ENCODE measurements around the gene AMZ1. TPM values are rescaled to one million over a fixed set of nuclear protein-coding genes. Genes with fewer than 3 reads are reported as not detected.

AMZ1 gene
- total RNA-seq, 1 donor from 2014 or later, result not detected

GRCh38 chr7:2655870-2656614 lies 32.0 kb upstream of the AMZ1 start:
- Mint-ChIP-seq H3K4me1 (peaks cover 2% of the 10 kb centered on the region), H3K36me3 (peaks cover 9% of the 10 kb centered on the region), H3K27me3 (ENCODE audit: insufficient read depth, low read depth) (peaks cover 8% of the 10 kb centered on the region), H3K27ac (no peak overlapping the region), H3K9me3 (no peaks in the 10 kb centered on the region), H3K4me3 (no peak overlapping the region)
- Histone ChIP-seq H3K27ac (no peak overlapping the region), H4K20me1 (ENCODE audit: low read depth) (no peaks in the 10 kb centered on the region), H3K4me3 (no peak overlapping the region), H3F3A (ENCODE audit: low read depth) (no peaks in the 10 kb centered on the region), H3K4me2 (no peak overlapping the region), H3K79me2 (ENCODE audit: low read depth) (no peaks in the 10 kb centered on the region), H3K9ac (no peak overlapping the region), H2AFZ (replicated peaks) (no peak overlapping the region), H3K9me3 (ENCODE audit: low read depth) (no peaks in the 10 kb centered on the region), H3K27me3 (no peaks in the 10 kb centered on the region), H3K4me1 (no peaks in the 10 kb centered on the region), H3K36me3 (no peaks in the 10 kb centered on the region)
- TF ChIP-seq EZH2phosphoT487 (IDR thresholded peaks at IDR 0.05) (no peak), EZH2 (IDR thresholded peaks at IDR 0.05) (no peak), CTCF (IDR thresholded peaks at IDR 0.05) (no peak)
- DNase-seq (ENCODE audit: low spot score), result no peak

GRCh38 chr7:2657208-2657607 lies 30.8 kb upstream of the AMZ1 start:
- no peaks in the 10 kb centered on the region for H3K36me3 ChIP-seq
- Mint-ChIP-seq H3K9me3 (no peaks in the 10 kb centered on the region), H3K4me1 (no peaks in the 10 kb centered on the region), H3K36me3 (peaks cover 6% of the 10 kb centered on the region), H3K4me3 (no peak overlapping the region), H3K27me3 (ENCODE audit: insufficient read depth, low read depth) (peaks cover 8% of the 10 kb centered on the region), H3K27ac (peak overlapping the region; percentile 0)
- no peak overlapping the region for H2AFZ ChIP-seq (replicated peaks)
- no peaks in the 10 kb centered on the region for H3F3A ChIP-seq (ENCODE audit: low read depth)
- H3K4me2 ChIP-seq, result no peak overlapping the region
- no peak for DNase-seq (ENCODE audit: low spot score)
- no peak for TF ChIP-seq EZH2 (IDR thresholded peaks at IDR 0.05)
- no peak for TF ChIP-seq CTCF (IDR thresholded peaks at IDR 0.05)
- no peak for TF ChIP-seq EZH2phosphoT487 (IDR thresholded peaks at IDR 0.05)
- no peak overlapping the region for H3K9ac ChIP-seq
- no peaks in the 10 kb centered on the region for H3K4me1 ChIP-seq
- no peak overlapping the region for H3K4me3 ChIP-seq
- H3K9me3 ChIP-seq (ENCODE audit: low read depth), result no peaks in the 10 kb centered on the region
- no peak overlapping the region for H3K27ac ChIP-seq
- no peaks in the 10 kb centered on the region for H4K20me1 ChIP-seq (ENCODE audit: low read depth)
- no peaks in the 10 kb centered on the region for H3K79me2 ChIP-seq (ENCODE audit: low read depth)
- H3K27me3 ChIP-seq, result no peaks in the 10 kb centered on the region

GRCh38 chr7:2657920-2658671 lies 29.9 kb upstream of the AMZ1 start:
- no peak overlapping the region for H3K4me2 ChIP-seq
- H4K20me1 ChIP-seq (ENCODE audit: low read depth), result no peaks in the 10 kb centered on the region
- H3K27me3 ChIP-seq, result no peaks in the 10 kb centered on the region
- H3K4me1 Mint-ChIP-seq, result no peaks in the 10 kb centered on the region
- no peak overlapping the region for H3K4me3 Mint-ChIP-seq
- H2AFZ ChIP-seq (replicated peaks), result no peak overlapping the region
- no peak overlapping the region for H3K9ac ChIP-seq
- no peak overlapping the region for H3K27ac ChIP-seq
- no peak for DNase-seq (ENCODE audit: low spot score)
- no peaks in the 10 kb centered on the region for H3K4me1 ChIP-seq
- H3K36me3 ChIP-seq, result no peaks in the 10 kb centered on the region
- H3K79me2 ChIP-seq (ENCODE audit: low read depth), result no peaks in the 10 kb centered on the region
- peaks cover 4% of the 10 kb centered on the region for H3K36me3 Mint-ChIP-seq
- no peaks in the 10 kb centered on the region for H3K9me3 Mint-ChIP-seq
- H3K27me3 Mint-ChIP-seq (ENCODE audit: insufficient read depth, low read depth), result peaks cover 8% of the 10 kb centered on the region
- no peak overlapping the region for H3K4me3 ChIP-seq
- no peaks in the 10 kb centered on the region for H3F3A ChIP-seq (ENCODE audit: low read depth)
- no peaks in the 10 kb centered on the region for H3K9me3 ChIP-seq (ENCODE audit: low read depth)
- TF ChIP-seq EZH2phosphoT487 (IDR thresholded peaks at IDR 0.05) (no peak), CTCF (IDR thresholded peaks at IDR 0.05) (no peak), EZH2 (IDR thresholded peaks at IDR 0.05) (no peak)
- no peak overlapping the region for H3K27ac Mint-ChIP-seq

Data from neural progenitor cell (in vitro differentiated cells).